Measurements from ENCODE around the gene ARID1B. TPM values are rescaled to one million over a fixed set of nuclear protein-coding genes. Genes with fewer than 3 reads are reported as not detected.

Gene ARID1B
- total RNA-seq, 1 experiment from 2014 or later = 60.3 TPM

DNA sequence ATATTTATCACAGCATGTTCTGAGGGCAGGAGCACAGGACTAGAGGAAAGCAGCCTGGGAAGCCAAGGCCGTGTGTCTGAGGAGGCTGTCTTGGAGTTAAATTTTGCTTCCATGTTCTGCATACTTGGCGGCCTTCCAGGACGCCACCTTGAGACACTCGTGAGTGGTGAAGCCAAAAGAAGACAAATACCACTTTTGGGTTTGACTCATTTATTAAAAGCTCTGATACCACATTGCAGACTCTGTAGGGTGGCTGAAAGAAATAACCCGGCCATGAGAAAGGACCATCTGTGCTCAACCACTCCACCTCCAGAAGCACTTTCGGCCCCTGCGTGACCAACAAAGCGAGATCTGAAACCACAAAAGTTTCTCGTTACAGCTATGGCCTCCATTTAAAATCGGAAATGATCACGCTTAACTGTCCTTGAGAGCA, 426.1 kb downstream of the ARID1B start (continued):
- TF ChIP-seq STAT6 (CRISPR knock-in tag; conservative IDR thresholded peaks at IDR 0.05; ENCODE audit: low read depth) = no peak
- TF ChIP-seq, protein P1, sequence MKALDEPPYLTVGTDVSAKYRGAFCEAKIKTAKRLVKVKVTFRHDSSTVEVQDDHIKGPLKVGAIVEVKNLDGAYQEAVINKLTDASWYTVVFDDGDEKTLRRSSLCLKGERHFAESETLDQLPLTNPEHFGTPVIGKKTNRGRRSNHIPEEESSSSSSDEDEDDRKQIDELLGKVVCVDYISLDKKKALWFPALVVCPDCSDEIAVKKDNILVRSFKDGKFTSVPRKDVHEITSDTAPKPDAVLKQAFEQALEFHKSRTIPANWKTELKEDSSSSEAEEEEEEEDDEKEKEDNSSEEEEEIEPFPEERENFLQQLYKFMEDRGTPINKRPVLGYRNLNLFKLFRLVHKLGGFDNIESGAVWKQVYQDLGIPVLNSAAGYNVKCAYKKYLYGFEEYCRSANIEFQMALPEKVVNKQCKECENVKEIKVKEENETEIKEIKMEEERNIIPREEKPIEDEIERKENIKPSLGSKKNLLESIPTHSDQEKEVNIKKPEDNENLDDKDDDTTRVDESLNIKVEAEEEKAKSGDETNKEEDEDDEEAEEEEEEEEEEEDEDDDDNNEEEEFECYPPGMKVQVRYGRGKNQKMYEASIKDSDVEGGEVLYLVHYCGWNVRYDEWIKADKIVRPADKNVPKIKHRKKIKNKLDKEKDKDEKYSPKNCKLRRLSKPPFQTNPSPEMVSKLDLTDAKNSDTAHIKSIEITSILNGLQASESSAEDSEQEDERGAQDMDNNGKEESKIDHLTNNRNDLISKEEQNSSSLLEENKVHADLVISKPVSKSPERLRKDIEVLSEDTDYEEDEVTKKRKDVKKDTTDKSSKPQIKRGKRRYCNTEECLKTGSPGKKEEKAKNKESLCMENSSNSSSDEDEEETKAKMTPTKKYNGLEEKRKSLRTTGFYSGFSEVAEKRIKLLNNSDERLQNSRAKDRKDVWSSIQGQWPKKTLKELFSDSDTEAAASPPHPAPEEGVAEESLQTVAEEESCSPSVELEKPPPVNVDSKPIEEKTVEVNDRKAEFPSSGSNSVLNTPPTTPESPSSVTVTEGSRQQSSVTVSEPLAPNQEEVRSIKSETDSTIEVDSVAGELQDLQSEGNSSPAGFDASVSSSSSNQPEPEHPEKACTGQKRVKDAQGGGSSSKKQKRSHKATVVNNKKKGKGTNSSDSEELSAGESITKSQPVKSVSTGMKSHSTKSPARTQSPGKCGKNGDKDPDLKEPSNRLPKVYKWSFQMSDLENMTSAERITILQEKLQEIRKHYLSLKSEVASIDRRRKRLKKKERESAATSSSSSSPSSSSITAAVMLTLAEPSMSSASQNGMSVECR (CRISPR knock-in tag; IDR thresholded peaks at IDR 0.05; ENCODE audit: borderline replicate concordance) = no peak
- TF ChIP-seq, protein P2, sequence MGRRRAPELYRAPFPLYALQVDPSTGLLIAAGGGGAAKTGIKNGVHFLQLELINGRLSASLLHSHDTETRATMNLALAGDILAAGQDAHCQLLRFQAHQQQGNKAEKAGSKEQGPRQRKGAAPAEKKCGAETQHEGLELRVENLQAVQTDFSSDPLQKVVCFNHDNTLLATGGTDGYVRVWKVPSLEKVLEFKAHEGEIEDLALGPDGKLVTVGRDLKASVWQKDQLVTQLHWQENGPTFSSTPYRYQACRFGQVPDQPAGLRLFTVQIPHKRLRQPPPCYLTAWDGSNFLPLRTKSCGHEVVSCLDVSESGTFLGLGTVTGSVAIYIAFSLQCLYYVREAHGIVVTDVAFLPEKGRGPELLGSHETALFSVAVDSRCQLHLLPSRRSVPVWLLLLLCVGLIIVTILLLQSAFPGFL (CRISPR knock-in tag; IDR thresholded peaks at IDR 0.05; ENCODE audit: borderline replicate concordance) = no peak

- ATAC-seq = no peak
- Mint-ChIP-seq H3K4me3 (no peak overlapping the region), H3K27me3 (ENCODE audit: low read depth) (no peaks in the 10 kb centered on the region), H3K27ac (no peak overlapping the region), H3K4me1 (no peaks in the 10 kb centered on the region), H3K36me3 (peaks cover 44% of the 10 kb centered on the region), H3K9me3 (no peaks in the 10 kb centered on the region)
- no peak for DNase-seq (ENCODE audit: low spot score)
- TF ChIP-seq ZNF317 (CRISPR knock-in tag; IDR thresholded peaks at IDR 0.05; ENCODE audit: borderline replicate concordance, low read depth) = no peak
- no peak for TF ChIP-seq GRHL2 (CRISPR knock-in tag; IDR thresholded peaks at IDR 0.05; ENCODE audit: insufficient replicate concordance, severe bottlenecking)
- TF ChIP-seq, protein P3, sequence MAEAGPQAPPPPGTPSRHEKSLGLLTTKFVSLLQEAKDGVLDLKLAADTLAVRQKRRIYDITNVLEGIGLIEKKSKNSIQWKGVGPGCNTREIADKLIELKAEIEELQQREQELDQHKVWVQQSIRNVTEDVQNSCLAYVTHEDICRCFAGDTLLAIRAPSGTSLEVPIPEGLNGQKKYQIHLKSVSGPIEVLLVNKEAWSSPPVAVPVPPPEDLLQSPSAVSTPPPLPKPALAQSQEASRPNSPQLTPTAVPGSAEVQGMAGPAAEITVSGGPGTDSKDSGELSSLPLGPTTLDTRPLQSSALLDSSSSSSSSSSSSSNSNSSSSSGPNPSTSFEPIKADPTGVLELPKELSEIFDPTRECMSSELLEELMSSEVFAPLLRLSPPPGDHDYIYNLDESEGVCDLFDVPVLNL (CRISPR knock-in tag; IDR thresholded peaks at IDR 0.05; ENCODE audit: borderline replicate concordance, low read depth) = no peak
- no peak for TF ChIP-seq NFATC4 (CRISPR knock-in tag; IDR thresholded peaks at IDR 0.05)
- TF ChIP-seq, protein P4, sequence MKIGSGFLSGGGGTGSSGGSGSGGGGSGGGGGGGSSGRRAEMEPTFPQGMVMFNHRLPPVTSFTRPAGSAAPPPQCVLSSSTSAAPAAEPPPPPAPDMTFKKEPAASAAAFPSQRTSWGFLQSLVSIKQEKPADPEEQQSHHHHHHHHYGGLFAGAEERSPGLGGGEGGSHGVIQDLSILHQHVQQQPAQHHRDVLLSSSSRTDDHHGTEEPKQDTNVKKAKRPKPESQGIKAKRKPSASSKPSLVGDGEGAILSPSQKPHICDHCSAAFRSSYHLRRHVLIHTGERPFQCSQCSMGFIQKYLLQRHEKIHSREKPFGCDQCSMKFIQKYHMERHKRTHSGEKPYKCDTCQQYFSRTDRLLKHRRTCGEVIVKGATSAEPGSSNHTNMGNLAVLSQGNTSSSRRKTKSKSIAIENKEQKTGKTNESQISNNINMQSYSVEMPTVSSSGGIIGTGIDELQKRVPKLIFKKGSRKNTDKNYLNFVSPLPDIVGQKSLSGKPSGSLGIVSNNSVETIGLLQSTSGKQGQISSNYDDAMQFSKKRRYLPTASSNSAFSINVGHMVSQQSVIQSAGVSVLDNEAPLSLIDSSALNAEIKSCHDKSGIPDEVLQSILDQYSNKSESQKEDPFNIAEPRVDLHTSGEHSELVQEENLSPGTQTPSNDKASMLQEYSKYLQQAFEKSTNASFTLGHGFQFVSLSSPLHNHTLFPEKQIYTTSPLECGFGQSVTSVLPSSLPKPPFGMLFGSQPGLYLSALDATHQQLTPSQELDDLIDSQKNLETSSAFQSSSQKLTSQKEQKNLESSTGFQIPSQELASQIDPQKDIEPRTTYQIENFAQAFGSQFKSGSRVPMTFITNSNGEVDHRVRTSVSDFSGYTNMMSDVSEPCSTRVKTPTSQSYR (CRISPR knock-in tag; IDR thresholded peaks at IDR 0.05) = no peak
- TF ChIP-seq EMX1 (CRISPR knock-in tag; IDR thresholded peaks at IDR 0.05) = no peak
- no peak for TF ChIP-seq FOXP1 (CRISPR knock-in tag; IDR thresholded peaks at IDR 0.05; ENCODE audit: borderline replicate concordance)
- TF ChIP-seq, protein P5, sequence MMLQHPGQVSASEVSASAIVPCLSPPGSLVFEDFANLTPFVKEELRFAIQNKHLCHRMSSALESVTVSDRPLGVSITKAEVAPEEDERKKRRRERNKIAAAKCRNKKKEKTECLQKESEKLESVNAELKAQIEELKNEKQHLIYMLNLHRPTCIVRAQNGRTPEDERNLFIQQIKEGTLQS (CRISPR knock-in tag; conservative IDR thresholded peaks at IDR 0.05) = no peak
- TF ChIP-seq ZNF396 (CRISPR knock-in tag; IDR thresholded peaks at IDR 0.05; ENCODE audit: borderline replicate concordance) = no peak
- ChIA-PET CTCF (no interaction called here), POLR2A (no interaction called here)
Observed at GRCh38 chr6:157203764-157204163, 426.6 kb downstream of the ARID1B start.
